Right renal cortex interstitium (tissue), 3 donors: Measurements from ENCODE around the gene CDK2. TPM values are rescaled to one million over a fixed set of nuclear protein-coding genes. Genes with fewer than 3 reads are reported as not detected.
A peak's percentile ranks its signal among the peaks of the same experiment; 100 is the strongest.

Experiments used
- DNase-seq, 3 donors: peaks; one replicate each; pipeline ENCODE4 v3.0.0-alpha.2; 2013; ENCODE audit warnings: low read depth in 3 of 3, low spot score in 2 of 3
- polyA plus RNA-seq, 3 donors: library from polyadenylated mRNA; unstranded; fragments of 120-200 nt; gene quantifications; one replicate each; pipeline ENCODE4 v1.2.1, GENCODE V29; 2013; ENCODE audit not compliant: insufficient read length in 3 of 3

Gene CDK2
- polyA plus RNA-seq, 3 donors = 56.8 to 58.8 (median 58.6) TPM

GRCh38 chr12:55935738-55936151 lies 30.9 kb upstream of the CDK2 start:
- no peak for DNase-seq

GRCh38 chr12:55937981-55938380 lies 28.6 kb upstream of the CDK2 start:
- DNase-seq = no peak

DNA sequence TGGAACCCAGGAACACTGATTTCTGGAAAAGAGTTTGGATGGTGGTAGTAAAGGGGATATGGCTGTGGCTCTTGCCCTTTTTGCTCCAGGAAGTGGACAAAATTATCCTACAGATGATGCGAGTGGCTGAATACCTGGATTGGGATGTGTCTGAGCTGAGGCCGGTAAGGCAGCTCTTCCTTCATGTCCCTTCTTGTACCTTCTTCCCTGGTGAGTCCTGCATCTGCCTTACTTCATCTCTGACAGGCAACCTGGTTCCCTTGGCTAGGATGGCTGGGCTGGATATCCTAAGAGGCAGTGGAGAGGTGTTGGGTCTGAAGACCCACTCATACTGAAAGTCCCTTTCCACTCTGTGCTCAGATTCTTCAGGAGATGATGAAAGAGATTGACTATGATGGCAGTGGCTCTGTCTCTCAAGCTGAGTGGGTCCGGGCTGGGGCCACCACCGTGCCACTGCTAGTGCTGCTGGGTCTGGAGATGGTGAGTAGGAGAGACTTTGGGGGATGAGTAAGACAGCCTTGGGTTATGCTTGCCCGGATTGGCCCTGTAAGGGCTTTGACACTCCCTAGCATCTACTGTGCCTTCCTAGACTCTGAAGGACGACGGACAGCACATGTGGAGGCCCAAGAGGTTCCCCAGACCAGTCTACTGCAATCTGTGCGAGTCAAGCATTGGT lies 27.7 kb upstream of the CDK2 start:
- DNase-seq = no peak

DNA sequence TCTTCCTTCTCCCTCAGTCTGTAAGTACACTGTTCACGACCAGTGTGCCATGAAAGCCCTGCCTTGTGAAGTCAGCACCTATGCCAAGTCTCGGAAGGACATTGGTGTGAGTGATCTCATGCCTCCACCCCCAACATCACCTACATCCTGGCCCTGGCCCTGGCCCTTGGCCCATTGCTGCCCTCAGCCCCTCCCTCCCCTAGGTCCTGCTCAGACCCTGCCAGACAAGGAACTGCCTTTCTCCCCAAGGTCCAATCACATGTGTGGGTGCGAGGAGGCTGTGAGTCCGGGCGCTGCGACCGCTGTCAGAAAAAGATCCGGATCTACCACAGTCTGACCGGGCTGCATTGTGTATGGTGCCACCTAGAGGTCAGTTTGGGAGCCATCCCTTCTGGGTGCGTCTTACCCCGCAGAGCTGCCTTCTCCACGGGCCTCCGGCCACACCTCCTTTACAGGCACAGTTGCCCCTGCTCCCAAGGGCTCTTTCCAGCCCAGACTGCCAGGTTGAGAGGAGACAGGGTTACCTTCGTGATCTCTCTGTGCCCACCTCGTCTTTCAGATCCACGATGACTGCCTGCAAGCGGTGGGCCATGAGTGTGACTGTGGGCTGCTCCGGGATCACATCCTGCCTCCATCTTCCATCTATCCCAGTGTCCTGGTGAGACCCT lies 26.4 kb upstream of the CDK2 start:
- peak in 2 of 3 donors; percentile 73 to 80 for DNase-seq

- no peak for DNase-seq
Measured at GRCh38 chr12:55942055-55942454, 24.6 kb upstream of the CDK2 start.

DNA sequence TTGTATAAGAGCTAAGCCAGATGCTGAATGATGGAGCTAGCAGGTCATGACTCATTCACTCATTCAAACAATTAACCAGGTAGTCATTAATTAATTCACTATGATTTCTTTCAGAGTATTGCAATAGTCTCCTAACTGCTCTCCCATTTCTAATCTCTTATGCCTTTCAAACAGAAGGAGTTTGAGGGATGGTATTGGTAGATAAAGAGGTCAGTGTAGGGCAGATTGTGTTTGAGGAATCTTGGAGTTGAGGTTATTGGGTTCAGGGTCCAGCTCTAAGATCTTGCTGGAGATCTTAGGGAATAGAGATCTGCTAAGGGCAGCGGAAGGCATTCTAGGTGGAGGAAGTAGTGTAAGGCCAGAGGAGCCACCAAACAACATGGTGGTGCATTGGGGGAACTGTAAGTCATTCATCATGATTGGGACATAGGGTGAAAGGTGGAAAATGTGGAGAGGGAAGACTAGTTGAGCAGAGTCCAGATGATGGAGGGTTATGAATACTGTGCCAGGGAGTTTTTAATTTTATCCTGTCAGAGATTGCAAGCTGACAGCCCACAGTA lies 24.0 kb upstream of the CDK2 start:
- no peak for DNase-seq

DNA sequence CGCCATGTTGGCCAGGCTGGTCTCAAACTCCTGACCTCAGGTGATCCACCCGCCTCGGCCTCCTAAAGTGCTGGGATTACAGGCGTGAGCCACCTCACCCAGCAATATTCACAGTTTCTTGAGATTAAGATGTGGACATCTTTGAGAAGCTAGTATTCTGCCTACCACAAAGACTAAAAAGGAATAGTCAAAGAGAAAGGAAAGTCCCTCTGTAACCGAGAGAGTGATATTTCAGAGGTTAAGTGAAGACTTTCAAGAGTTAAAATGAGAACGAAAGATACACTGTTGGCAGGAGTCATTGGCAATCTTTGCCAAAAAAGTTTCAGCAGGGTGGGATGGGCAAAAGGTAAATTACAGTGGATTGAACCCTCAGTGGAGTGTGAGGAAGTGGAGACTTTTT lies 20.1 kb upstream of the CDK2 start:
- DNase-seq = no peak

DNA sequence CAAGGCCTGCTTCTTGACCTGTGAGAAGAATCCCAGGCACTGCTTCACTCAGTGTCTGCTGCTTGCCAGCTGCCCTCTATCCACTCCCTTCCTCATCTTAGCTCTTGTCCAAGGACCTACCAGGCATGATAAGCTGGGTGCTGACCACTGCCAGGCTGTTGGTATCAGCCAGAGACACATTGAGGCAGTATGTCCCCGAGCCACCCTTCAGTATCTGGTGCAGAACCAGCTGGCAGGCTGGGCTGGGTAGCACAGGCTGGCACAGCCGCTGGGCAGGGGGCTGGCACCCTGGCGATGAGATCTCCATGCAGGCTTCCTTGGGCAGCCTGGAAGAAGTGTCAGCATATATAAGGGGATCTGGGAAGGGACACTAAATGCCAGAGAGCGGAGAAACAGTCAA lies 11.3 kb upstream of the CDK2 start:
- no peak for DNase-seq

GRCh38 chr12:55955800-55956508 lies 10.7 kb upstream of the CDK2 start:
- DNase-seq = no peak

DNA sequence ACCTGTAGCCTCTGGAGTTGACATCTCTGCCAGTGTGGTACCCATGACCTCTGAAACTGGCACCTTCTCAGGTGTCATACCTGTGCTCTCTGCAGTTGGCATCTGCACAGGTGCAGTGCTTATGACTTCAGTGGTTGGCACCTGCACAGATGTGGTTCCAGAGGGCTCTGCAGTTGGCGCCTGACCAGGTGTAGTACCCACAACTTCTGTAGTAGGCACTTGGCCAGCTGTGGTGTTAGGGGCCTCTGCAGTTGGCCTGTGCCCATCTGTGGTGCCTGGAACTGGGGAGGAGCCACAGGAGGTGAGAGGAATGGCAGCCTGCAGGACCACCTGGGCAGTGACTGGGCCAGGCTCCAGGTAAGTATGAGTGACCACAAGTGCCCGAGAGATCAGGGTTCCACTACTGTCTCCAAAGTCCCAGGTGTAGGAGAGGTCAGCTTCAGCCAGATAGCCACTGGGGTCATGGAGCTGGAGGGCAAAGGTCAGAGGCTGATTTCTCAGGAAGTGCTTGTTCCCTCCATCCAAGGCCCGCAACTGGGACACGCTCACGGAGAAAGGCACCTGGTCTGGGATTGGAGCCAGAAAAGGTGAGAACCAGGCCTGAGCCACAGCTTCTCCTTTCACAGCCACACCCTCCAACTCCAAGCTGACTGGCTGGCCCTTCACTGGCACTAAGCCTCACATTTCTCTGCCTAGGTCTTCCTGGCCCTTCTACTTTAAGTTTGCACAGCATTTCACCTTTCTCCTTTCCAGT lies 9.3 kb upstream of the CDK2 start:
- DNase-seq = no peak

- DNase-seq = no peak
Measured at GRCh38 chr12:55963760-55964159, 2.9 kb upstream of the CDK2 start.

GRCh38 chr12:55965240-55965639 lies 1.4 kb upstream of the CDK2 start:
- no peak for DNase-seq

DNA sequence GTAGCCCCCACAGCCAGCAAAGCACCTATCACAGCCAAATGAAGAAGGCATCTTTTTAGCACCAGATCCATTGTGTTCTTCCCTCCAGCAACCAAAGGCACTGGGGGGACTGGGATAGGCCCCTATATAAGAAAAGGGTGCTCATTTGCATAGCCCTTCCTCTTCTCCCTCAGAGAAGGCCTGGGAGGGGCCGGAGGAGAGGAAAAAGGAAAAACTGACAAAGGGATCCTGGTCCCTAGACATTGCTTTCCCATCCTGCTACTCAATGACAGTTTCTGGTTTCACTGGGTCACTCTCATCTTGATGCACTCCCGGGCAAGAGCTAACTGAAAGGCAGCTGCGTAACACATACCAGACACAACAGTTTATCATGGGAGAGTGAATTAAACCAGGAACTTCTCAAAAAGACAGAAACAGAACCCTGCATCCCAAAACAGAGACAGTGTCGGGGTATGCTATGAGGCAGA lies 656 bp upstream of the CDK2 start, which contains the start of gene PMEL:
Gene PMEL (minus strand): TSS at position 102 of the 467 bp plus-strand sequence. CDS start 31 bp downstream, at position 71.
- DNase-seq = no peak

DNA sequence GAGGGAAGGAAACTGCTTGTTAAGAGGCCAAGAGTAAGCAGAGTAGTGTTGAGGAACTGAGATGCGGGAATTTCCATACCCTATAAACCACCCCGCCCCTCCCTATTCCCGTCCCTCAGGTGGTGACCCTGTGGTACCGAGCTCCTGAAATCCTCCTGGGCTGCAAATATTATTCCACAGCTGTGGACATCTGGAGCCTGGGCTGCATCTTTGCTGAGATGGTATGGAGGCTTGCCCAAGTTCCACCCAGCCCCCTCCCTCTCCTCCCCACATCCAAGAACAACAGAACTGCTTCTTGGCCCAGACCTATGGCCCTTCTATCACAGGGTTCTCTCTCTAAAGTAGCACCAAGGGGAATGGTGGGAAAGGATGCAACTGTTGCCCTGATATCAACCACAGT lies 2.7 kb downstream of the CDK2 start:
- no peak for DNase-seq

DNA sequence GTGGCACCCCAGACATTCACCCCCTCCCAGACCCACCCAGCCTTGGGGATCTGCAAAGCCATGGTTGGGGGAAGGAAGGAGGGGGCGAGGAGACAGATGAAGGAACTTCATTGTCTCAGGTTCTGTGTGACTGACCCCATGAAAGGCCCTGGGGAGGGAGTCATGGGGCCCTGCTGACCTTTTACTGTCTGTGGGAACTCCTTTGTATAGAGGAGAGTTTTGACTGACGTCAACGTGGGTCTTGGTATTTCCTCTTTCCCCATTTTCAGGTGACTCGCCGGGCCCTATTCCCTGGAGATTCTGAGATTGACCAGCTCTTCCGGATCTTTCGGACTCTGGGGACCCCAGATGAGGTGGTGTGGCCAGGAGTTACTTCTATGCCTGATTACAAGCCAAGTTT lies 4.1 kb downstream of the CDK2 start:
- no peak for DNase-seq

DNA sequence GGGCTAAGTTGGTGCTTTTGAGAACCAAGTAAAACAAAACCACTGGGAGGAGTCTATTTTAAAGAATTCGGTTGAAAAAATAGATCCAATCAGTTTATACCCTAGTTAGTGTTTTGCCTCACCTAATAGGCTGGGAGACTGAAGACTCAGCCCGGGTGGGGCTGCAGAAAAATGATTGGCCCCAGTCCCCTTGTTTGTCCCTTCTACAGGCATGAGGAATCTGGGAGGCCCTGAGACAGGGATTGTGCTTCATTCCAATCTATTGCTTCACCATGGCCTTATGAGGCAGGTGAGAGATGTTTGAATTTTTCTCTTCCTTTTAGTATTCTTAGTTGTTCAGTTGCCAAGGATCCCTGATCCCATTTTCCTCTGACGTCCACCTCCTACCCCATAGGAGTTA lies 5.4 kb downstream of the CDK2 start:
- DNase-seq = no peak

DNA sequence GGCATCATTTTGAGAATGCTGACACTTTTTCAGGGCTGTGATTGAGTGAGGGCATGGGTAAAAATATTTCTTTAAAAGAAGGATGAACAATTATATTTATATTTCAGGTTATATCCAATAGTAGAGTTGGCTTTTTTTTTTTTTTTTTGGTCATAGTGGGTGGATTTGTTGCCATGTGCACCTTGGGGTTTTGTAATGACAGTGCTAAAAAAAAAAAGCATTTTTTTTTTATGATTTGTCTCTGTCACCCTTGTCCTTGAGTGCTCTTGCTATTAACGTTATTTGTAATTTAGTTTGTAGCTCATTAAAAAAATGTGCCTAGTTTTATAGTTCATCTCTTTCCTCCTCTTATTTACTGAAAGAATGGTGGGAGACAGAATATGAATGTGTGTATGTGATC lies 5.8 kb downstream of the CDK2 start:
- no peak for DNase-seq

DNA sequence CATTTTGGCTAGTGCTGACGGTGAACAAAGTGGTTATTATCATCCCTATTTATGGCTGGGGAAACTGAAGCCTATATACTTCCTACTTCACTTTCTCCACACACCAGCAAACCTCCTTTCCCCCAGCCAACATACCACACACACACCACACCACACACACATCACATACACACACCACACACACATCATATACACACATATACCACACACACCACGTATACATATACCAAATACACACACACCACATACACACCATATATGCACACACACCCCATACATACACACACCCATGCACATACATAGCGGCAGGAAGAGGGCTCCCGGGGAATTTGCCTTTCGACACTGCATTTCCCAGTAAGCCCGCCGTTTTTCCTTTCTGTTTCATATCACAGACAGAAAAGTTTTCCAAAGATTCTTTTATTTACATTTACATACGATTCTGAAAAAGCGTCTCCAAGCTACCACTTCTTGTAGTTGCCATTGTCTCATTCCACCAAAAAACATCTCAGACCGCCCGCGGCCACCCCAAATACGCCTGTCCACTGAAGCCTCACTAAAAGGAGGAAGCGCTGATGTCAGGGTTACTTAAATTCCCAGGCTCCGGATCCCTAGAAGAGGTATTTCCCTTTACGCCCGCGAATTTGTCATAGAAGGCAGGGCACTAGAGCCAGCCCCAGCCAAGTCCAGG lies 6.4 kb downstream of the CDK2 start:
- no peak for DNase-seq

DNA sequence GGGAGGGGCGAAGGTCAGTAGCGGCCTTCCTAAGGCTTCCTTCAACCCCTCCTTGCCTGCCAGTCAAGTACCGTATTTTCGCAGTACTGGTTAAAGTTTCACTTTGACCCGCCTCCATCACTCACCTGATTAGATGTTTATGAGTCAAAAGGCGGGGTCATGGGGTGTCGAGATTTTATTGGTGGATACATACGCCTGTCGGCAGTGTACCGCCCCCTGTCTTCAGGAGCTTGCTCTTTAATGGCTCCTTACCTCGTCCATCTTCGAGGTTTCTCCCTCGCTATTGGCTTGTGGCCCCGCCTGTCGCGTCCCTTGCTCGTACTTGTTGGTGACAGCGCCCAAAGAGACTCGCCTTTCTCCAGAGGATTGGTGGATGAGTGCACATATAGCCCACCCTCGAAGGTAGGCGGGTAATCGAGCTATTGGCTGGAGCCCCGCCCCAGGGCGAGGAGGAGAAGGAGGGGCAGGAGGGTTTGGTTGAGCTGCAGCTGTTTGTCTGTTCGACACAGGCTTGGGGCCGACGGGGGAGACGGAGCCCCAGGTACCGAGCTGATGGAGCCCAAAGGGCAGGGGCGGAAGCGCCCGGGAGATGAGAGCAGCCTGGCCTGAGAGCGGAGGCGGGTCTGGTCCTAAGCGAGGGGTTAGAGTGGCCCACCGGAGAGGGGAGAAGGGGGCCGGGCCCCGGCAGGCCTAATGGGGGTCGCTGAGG lies 7.1 kb downstream of the CDK2 start, which contains the start of gene RAB5B:
Gene RAB5B (plus strand): TSS at position 480 of the 709 bp plus-strand sequence. CDS start 12,883 bp downstream, outside the sequence.
- peak; percentile 99 for DNase-seq
